ENCODE data around the gene MAST4. TPM values are rescaled to one million over a fixed set of nuclear protein-coding genes. Genes with fewer than 3 reads are reported as not detected.
A peak's percentile ranks its signal among the peaks of the same experiment; 100 is the strongest.

MAST4 gene
- total RNA-seq, 4 donors from 2014 or later = 8.2 to 203 (median 35.5) TPM

- Histone ChIP-seq H3K36me3 (no peaks in the 10 kb centered on the region), H3K27me3 (no peaks in the 10 kb centered on the region), H3K27ac (no peak overlapping the region), H3K4me3 (no peak overlapping the region), H3K9me3 (no peaks in the 10 kb centered on the region), H3K4me1 (no peaks in the 10 kb centered on the region)
- DNase-seq = no peak
- intact Hi-C loops (cut with DNase I; ENCODE audit: low total_unique reads) = no loop called here
- no peak for TF ChIP-seq CTCF (IDR thresholded peaks at IDR 0.05)
Measured at GRCh38 chr5:66986534-66986933, 390.3 kb downstream of the MAST4 start.

GRCh38 chr5:66987126-66987525 is 390.9 kb downstream of the MAST4 start:
- no peak for TF ChIP-seq POLR2A (IDR thresholded peaks at IDR 0.05)
- TF ChIP-seq CTCF (IDR thresholded peaks at IDR 0.05) = no peak

GRCh38 chr5:66987540-66987939 is 391.3 kb downstream of the MAST4 start:
- Histone ChIP-seq H3K4me1 (no peaks in the 10 kb centered on the region), H3K4me3 (no peak overlapping the region), H3K27ac (no peak overlapping the region), H3K36me3 (no peaks in the 10 kb centered on the region), H3K27me3 (no peaks in the 10 kb centered on the region), H3K9me3 (no peaks in the 10 kb centered on the region)
- DNase-seq = no peak
- intact Hi-C loops (cut with DNase I; ENCODE audit: low total_unique reads) = no loop called here
- TF ChIP-seq CTCF (IDR thresholded peaks at IDR 0.05) (no peak), POLR2A (IDR thresholded peaks at IDR 0.05) (no peak)

More at GRCh38 chr5:66987126-66987525, 390.9 kb downstream of the MAST4 start:
- Histone ChIP-seq H3K36me3 (no peaks in the 10 kb centered on the region), H3K9me3 (no peaks in the 10 kb centered on the region), H3K27me3 (no peaks in the 10 kb centered on the region), H3K4me1 (no peaks in the 10 kb centered on the region), H3K27ac (no peak overlapping the region), H3K4me3 (no peak overlapping the region)
- intact Hi-C loops (cut with DNase I; ENCODE audit: low total_unique reads) = no loop called here
- no peak for DNase-seq

- Histone ChIP-seq H3K36me3 (no peaks in the 10 kb centered on the region), H3K27ac (no peak overlapping the region), H3K4me3 (no peak overlapping the region), H3K27me3 (no peaks in the 10 kb centered on the region), H3K4me1 (no peaks in the 10 kb centered on the region), H3K9me3 (no peaks in the 10 kb centered on the region)
- intact Hi-C loops (cut with DNase I; ENCODE audit: low total_unique reads) = no loop called here
- TF ChIP-seq POLR2A (IDR thresholded peaks at IDR 0.05) = no peak
- peak; percentile 70 to 82 (median 78) for TF ChIP-seq CTCF (IDR thresholded peaks at IDR 0.05)
- no peak for DNase-seq
Measured at GRCh38 chr5:66987949-66988838, 392.0 kb downstream of the MAST4 start.

- Histone ChIP-seq H3K36me3 (no peaks in the 10 kb centered on the region), H3K27me3 (no peaks in the 10 kb centered on the region), H3K27ac (no peak overlapping the region), H3K4me3 (no peak overlapping the region), H3K4me1 (no peaks in the 10 kb centered on the region), H3K9me3 (no peaks in the 10 kb centered on the region)
- DNase-seq = no peak
- TF ChIP-seq POLR2A (IDR thresholded peaks at IDR 0.05) = no peak
- TF ChIP-seq CTCF (IDR thresholded peaks at IDR 0.05) = no peak
- intact Hi-C loops (cut with DNase I; ENCODE audit: low total_unique reads) = no loop called here
Measured at GRCh38 chr5:66989286-66989685, 393.1 kb downstream of the MAST4 start.

Measured in uterus (tissue), 4 donors.